Glomerular endothelial cell (primary cell): ENCODE results near the gene TLR8. TPM values are rescaled to one million over a fixed set of nuclear protein-coding genes. Genes with fewer than 3 reads are reported as not detected.
"Not testable (repeated sequence)": the region's sequence is repeated elsewhere in the genome, so short reads cannot be mapped to it uniquely, and the experiment has no call there.

ENCODE experiments used
- DNase-seq: peaks from one replicate; pipeline ENCODE4 v3.0.0-alpha.2; 2011; ENCODE audit warnings: low read depth, low spot score; ENCODE audit errors: extremely low read depth
- total RNA-seq: library from RNA; depleted of rRNA; stranded (reverse); fragments of >200 nt; gene quantifications from 2 replicates; pipeline ENCODE4 v1.2.3, GENCODE V29; 2015

The TLR8 gene
- total RNA-seq, 1 donor from 2014 or later: not detected

GRCh38 chrX:12962041-12962504, 55.7 kb downstream of the TLR8 start:
- DNase-seq: no peak

- not testable (repeated sequence) for DNase-seq
Observed at GRCh38 chrX:12963210-12963850, 56.9 kb downstream of the TLR8 start.

- no peak for DNase-seq
Observed at GRCh38 chrX:12965131-12965940, 58.9 kb downstream of the TLR8 start.

- DNase-seq: no peak
Observed at GRCh38 chrX:12966151-12966550, 59.7 kb downstream of the TLR8 start.

GRCh38 chrX:12967711-12968465, 61.5 kb downstream of the TLR8 start:
- no peak for DNase-seq

- DNase-seq: no peak
Observed at GRCh38 chrX:12970691-12971202, 64.3 kb downstream of the TLR8 start.

GRCh38 chrX:12971282-12972003, 65.0 kb downstream of the TLR8 start:
- DNase-seq: no peak

- no peak for DNase-seq
Observed at GRCh38 chrX:12972243-12972642, 65.8 kb downstream of the TLR8 start.

Other genes starting within 250 kb of the TLR8 start
- 14.0 and 17.6 TPM in 2 replicates for gene PRPS2, start 115.2 kb upstream of the TLR8 start, total RNA-seq
- not detected in 2 replicates for gene TLR7, start 39.5 kb upstream of the TLR8 start, total RNA-seq
- gene TMSB4X, start 68.5 kb downstream of the TLR8 start, total RNA-seq: 9,789 and 9,882 TPM in 2 replicates
- gene FAM9C, start 138.0 kb downstream of the TLR8 start, total RNA-seq: not detected in 2 replicates